ENCODE results near the gene RNF227. TPM values are rescaled to one million over a fixed set of nuclear protein-coding genes. Genes with fewer than 3 reads are reported as not detected.

Gene RNF227
- total RNA-seq, 1 donor from 2014 or later = 4.0 TPM

GRCh38 chr17:7881276-7882054 lies 34.6 kb downstream of the RNF227 start:
- H3K27ac ChIP-seq = no peak overlapping the region
- H3K4me1 Mint-ChIP-seq = peaks cover 2% of the 10 kb centered on the region
- peaks cover 3% of the 10 kb centered on the region for H3K27me3 Mint-ChIP-seq (ENCODE audit: insufficient read depth, low read depth)
- H3K4me3 ChIP-seq = no peak overlapping the region
- no peak overlapping the region for H3K4me3 Mint-ChIP-seq
- H3K9me3 ChIP-seq (ENCODE audit: low read depth) = no peaks in the 10 kb centered on the region
- no peak overlapping the region for H3K4me2 ChIP-seq
- no peaks in the 10 kb centered on the region for H3K36me3 ChIP-seq
- no peak overlapping the region for H3K27ac Mint-ChIP-seq
- peaks cover 5% of the 10 kb centered on the region for H4K20me1 ChIP-seq (ENCODE audit: low read depth)
- H3F3A ChIP-seq (ENCODE audit: low read depth) = peaks cover 30% of the 10 kb centered on the region
- H3K27me3 ChIP-seq = peaks cover 10% of the 10 kb centered on the region
- no peak for TF ChIP-seq CTCF (IDR thresholded peaks at IDR 0.05)
- no peak for DNase-seq (ENCODE audit: low spot score)
- H3K36me3 Mint-ChIP-seq = no peaks in the 10 kb centered on the region
- no peak overlapping the region for H3K9ac ChIP-seq
- no peaks in the 10 kb centered on the region for H3K79me2 ChIP-seq (ENCODE audit: low read depth)
- peaks cover 17% of the 10 kb centered on the region for H3K4me1 ChIP-seq
- no peak overlapping the region for H2AFZ ChIP-seq (replicated peaks)
- H3K9me3 Mint-ChIP-seq = no peaks in the 10 kb centered on the region

- Mint-ChIP-seq H3K27me3 (ENCODE audit: insufficient read depth, low read depth) (no peaks in the 10 kb centered on the region), H3K4me3 (no peak overlapping the region), H3K9me3 (no peaks in the 10 kb centered on the region), H3K27ac (no peak overlapping the region), H3K36me3 (peaks cover 6% of the 10 kb centered on the region), H3K4me1 (peaks cover 2% of the 10 kb centered on the region)
- Histone ChIP-seq H3K27ac (no peak overlapping the region), H3K4me1 (peaks cover 11% of the 10 kb centered on the region), H3F3A (ENCODE audit: low read depth) (peaks cover 18% of the 10 kb centered on the region), H4K20me1 (ENCODE audit: low read depth) (no peaks in the 10 kb centered on the region), H2AFZ (replicated peaks) (no peak overlapping the region), H3K9ac (no peak overlapping the region), H3K9me3 (ENCODE audit: low read depth) (no peaks in the 10 kb centered on the region), H3K27me3 (no peaks in the 10 kb centered on the region), H3K79me2 (ENCODE audit: low read depth) (no peaks in the 10 kb centered on the region), H3K4me2 (no peak overlapping the region), H3K36me3 (no peaks in the 10 kb centered on the region), H3K4me3 (no peak overlapping the region)
- DNase-seq (ENCODE audit: low spot score) = no peak
- TF ChIP-seq EZH2phosphoT487 (IDR thresholded peaks at IDR 0.05) (no peak), EZH2 (IDR thresholded peaks at IDR 0.05) (no peak), CTCF (IDR thresholded peaks at IDR 0.05) (no peak)
Observed at GRCh38 chr17:7880076-7880868, 35.8 kb downstream of the RNF227 start.

GRCh38 chr17:7878234-7878633 lies 37.9 kb downstream of the RNF227 start:
- no peaks in the 10 kb centered on the region for H4K20me1 ChIP-seq (ENCODE audit: low read depth)
- H3K9me3 ChIP-seq (ENCODE audit: low read depth) = no peaks in the 10 kb centered on the region
- Mint-ChIP-seq H3K9me3 (no peaks in the 10 kb centered on the region), H3K4me3 (no peak overlapping the region), H3K27ac (no peak overlapping the region), H3K4me1 (no peaks in the 10 kb centered on the region), H3K36me3 (peaks cover 13% of the 10 kb centered on the region), H3K27me3 (ENCODE audit: insufficient read depth, low read depth) (no peaks in the 10 kb centered on the region)
- no peak overlapping the region for H3K27ac ChIP-seq
- H3F3A ChIP-seq (ENCODE audit: low read depth) = peaks cover 8% of the 10 kb centered on the region
- H3K4me2 ChIP-seq = no peak overlapping the region
- H2AFZ ChIP-seq (replicated peaks) = no peak overlapping the region
- H3K4me1 ChIP-seq = peaks cover 1% of the 10 kb centered on the region
- H3K4me3 ChIP-seq = no peak overlapping the region
- TF ChIP-seq EZH2 (IDR thresholded peaks at IDR 0.05) (no peak), EZH2phosphoT487 (IDR thresholded peaks at IDR 0.05) (no peak), CTCF (IDR thresholded peaks at IDR 0.05) (no peak)
- no peak for DNase-seq (ENCODE audit: low spot score)
- H3K79me2 ChIP-seq (ENCODE audit: low read depth) = no peaks in the 10 kb centered on the region
- no peaks in the 10 kb centered on the region for H3K27me3 ChIP-seq
- no peaks in the 10 kb centered on the region for H3K36me3 ChIP-seq
- no peak overlapping the region for H3K9ac ChIP-seq

Measured in neural progenitor cell (in vitro differentiated cells).